CD4-positive, alpha-beta T cell (primary cell): ENCODE data around the gene SAPCD1. TPM values are rescaled to one million over a fixed set of nuclear protein-coding genes. Genes with fewer than 3 reads are reported as not detected.

Experiments used
- ATAC-seq: fragments of 200-7000 bp; cut with Tn5 transposase; one replicate; pipeline ENCODE4 v1.10.0; 2022; ENCODE audit warnings: mild to moderate bottlenecking; ENCODE audit not compliant: poor library complexity
- CTCF ChIA-PET: fragments of 350-600 bp; sonication (Branson Sonifier 250); formaldehyde crosslinking; loops from one replicate; lab custom pipeline; 2021; ENCODE audit warnings: antibody characterized with exemption, inconsistent platforms; lab: Charles Lee
- POLR2A ChIA-PET: fragments of 350-600 bp; sonication (Branson Sonifier 250); formaldehyde crosslinking; loops from one replicate; lab custom pipeline; 2021; ENCODE audit warnings: antibody characterized with exemption, inconsistent platforms; lab: Charles Lee
- DNase-seq, 14 experiments: peaks; one replicate each; pipeline ENCODE4 v3.0.0-alpha.2; 2013 to 2020; ENCODE audit warnings: mixed read lengths in 2 of 14
- H3K27ac ChIP-seq, 2 donors: one replicate each; pipeline versions ENCODE4 v1.5.1 to v1.7.0; 2013; ENCODE audit warnings: low read length in 2 of 2, low read depth in 1 of 2, mild to moderate bottlenecking in 1 of 2
- H3K27me3 ChIP-seq, 2 experiments: 1 replicate in 1 of 2; 2 replicates in 1 of 2; pipeline versions ENCODE4 v1.6.1 to v1.7.0; 2013; ENCODE audit warnings: low read length in 2 of 2, control low read depth in 1 of 2, mild to moderate bottlenecking in 1 of 2, moderate library complexity in 1 of 2; ENCODE audit not compliant: insufficient read depth in 2 of 2, control insufficient read depth in 1 of 2
- H3K36me3 ChIP-seq: one replicate; pipeline ENCODE4 v1.6.1; 2013; ENCODE audit warnings: low read length, control low read depth; ENCODE audit not compliant: insufficient read depth
- H3K4me1 ChIP-seq: one replicate; pipeline ENCODE4 v1.6.1; 2013; ENCODE audit warnings: low read length, control low read depth; ENCODE audit not compliant: insufficient read depth
- H3K4me3 ChIP-seq: one replicate; pipeline ENCODE4 v1.5.1; 2013; ENCODE audit warnings: mild to moderate bottlenecking, low read length, moderate library complexity
- H3K9me3 ChIP-seq, 2 experiments: 1 replicate in 1 of 2; 2 replicates in 1 of 2; pipeline versions ENCODE4 v1.6.1 to v1.7.0; 2013; ENCODE audit warnings: low read length in 2 of 2, mild to moderate bottlenecking in 2 of 2, control low read depth in 1 of 2, moderate library complexity in 1 of 2; ENCODE audit not compliant: control insufficient read depth in 1 of 2, insufficient read depth in 1 of 2
- H3K27ac Mint-ChIP-seq: one replicate; pipeline ENCODE4 v1.8.0; 2020; ENCODE audit warnings: mixed read lengths
- H3K27me3 Mint-ChIP-seq: one replicate; pipeline ENCODE4 v1.8.0; 2021; ENCODE audit warnings: mixed read lengths
- H3K36me3 Mint-ChIP-seq: one replicate; pipeline ENCODE4 v1.8.0; 2021; ENCODE audit warnings: low read depth, mixed read lengths
- H3K4me1 Mint-ChIP-seq: one replicate; pipeline ENCODE4 v1.8.0; 2021; ENCODE audit warnings: low read depth, mixed read lengths
- H3K4me3 Mint-ChIP-seq: one replicate; pipeline ENCODE4 v1.8.0; 2020; ENCODE audit warnings: mild to moderate bottlenecking, mixed read lengths
- H3K9me3 Mint-ChIP-seq: one replicate; pipeline ENCODE4 v1.8.0; 2020; ENCODE audit warnings: mixed read lengths
- intact Hi-C, 2 experiments: fragments of 100-400 bp; cut with DNase I in 1 of 2; cut with micrococcal nuclease in 1 of 2; formaldehyde crosslinking; loops; one replicate each; pipeline versions ENCODE4 v1.15.1 to v1.9.0; 2023 to 2025; cut with DNase I, micrococcal nuclease
- total RNA-seq, 174 experiments: library from RNA in 2 of 174; stranded (reverse) in 2 of 174; gene quantifications; one replicate each; pipeline ENCODE4 v1.2.3 and lab custom pipeline; 2021 to 2026
- TF ChIP-seq, protein P1 (sequence below): fragments of 200-600 bp; IDR thresholded peaks from one replicate; pipeline ENCODE4 v1.8.0; 2022; ENCODE audit warnings: antibody characterized with exemption, mild to moderate bottlenecking

The SAPCD1 gene
- total RNA-seq, 2 experiments from 2014 or later = 2.7 to 2.8 TPM

DNA sequence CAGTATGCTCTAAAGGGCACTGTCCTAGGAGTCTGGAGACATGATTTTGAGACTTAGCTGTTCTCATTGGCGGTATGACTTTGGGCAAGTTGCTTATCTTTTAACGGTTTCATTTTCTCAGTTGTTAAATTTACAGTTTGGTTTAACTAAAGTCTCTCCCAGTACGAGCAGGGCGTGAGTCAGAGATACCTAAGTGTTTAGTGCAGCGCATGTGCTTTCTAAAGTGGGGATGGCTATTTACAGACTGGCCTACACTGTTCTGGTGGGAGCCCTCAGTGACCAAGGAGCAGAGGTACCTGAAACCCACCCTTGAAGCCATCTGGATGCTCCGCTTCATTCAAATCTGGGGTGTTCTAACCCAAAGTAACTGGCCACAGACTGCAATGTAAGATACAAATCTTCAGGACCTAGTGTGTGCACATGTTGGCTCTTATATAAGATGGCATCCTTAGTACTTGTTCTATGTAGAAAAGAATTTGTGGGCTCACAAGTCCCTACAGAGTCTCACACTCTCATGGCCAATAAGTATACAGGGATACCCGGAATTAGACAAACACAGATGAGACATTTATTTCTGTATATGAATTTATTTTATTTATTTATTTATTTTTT, 11.9 kb upstream of the SAPCD1 start:
- no peaks in the 10 kb centered on the region for H3K4me1 Mint-ChIP-seq
- Histone ChIP-seq H3K4me3 (no peak overlapping the region), H3K27me3 (no peaks in the 10 kb centered on the region), H3K4me1 (no peaks in the 10 kb centered on the region), H3K36me3 (no peaks in the 10 kb centered on the region), H3K9me3 (no peaks in the 10 kb centered on the region), H3K27ac (no peak overlapping the region)
- no peaks in the 10 kb centered on the region for H3K27me3 Mint-ChIP-seq
- no peaks in the 10 kb centered on the region for H3K36me3 Mint-ChIP-seq
- no peak overlapping the region for H3K27ac Mint-ChIP-seq
- TF ChIP-seq, protein P1, sequence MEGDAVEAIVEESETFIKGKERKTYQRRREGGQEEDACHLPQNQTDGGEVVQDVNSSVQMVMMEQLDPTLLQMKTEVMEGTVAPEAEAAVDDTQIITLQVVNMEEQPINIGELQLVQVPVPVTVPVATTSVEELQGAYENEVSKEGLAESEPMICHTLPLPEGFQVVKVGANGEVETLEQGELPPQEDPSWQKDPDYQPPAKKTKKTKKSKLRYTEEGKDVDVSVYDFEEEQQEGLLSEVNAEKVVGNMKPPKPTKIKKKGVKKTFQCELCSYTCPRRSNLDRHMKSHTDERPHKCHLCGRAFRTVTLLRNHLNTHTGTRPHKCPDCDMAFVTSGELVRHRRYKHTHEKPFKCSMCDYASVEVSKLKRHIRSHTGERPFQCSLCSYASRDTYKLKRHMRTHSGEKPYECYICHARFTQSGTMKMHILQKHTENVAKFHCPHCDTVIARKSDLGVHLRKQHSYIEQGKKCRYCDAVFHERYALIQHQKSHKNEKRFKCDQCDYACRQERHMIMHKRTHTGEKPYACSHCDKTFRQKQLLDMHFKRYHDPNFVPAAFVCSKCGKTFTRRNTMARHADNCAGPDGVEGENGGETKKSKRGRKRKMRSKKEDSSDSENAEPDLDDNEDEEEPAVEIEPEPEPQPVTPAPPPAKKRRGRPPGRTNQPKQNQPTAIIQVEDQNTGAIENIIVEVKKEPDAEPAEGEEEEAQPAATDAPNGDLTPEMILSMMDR = no peak
- POLR2A ChIA-PET = no interaction called here
- no peaks in the 10 kb centered on the region for H3K9me3 Mint-ChIP-seq
- no peak overlapping the region for H3K4me3 Mint-ChIP-seq
- ATAC-seq = no peak
- intact Hi-C loops = no loop called here
- DNase-seq = no peak
- CTCF ChIA-PET = interaction anchor here (0.6 kb wide), 1 partner anchor 36 kb away, joined by 4 read pairs; no protein-coding TSS in a partner anchor

DNA sequence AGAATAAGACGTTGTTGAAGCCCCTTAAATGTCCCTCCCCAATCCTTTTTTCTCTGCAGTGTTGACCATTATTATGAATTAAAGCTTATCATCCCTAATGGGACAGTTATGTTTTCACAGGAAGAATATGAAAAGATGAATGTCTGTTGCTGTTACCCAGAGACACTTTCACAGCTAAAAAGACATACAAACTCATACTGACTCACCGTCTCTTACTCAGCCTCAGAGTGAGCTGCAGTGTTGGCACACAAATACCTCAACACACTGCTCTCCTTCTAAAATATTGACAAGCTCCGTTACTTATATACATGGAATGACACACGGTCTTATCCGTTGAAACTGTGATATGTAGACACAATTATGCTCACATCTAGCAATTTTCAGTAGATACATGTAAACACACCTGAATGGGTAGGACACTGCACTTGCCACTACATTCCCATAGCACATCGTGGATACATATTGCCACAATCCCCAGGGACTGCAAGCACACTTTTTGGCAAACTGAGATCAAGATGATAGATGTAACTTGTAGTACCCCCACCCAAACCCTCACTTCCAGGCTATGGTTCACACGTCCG, 9.6 kb upstream of the SAPCD1 start:
- Histone ChIP-seq H3K27me3 (no peaks in the 10 kb centered on the region), H3K4me3 (no peak overlapping the region), H3K27ac (no peak overlapping the region), H3K36me3 (no peaks in the 10 kb centered on the region), H3K4me1 (no peaks in the 10 kb centered on the region), H3K9me3 (no peaks in the 10 kb centered on the region)
- TF ChIP-seq, protein P1 = no peak
- Mint-ChIP-seq H3K4me1 (no peaks in the 10 kb centered on the region), H3K27me3 (no peaks in the 10 kb centered on the region), H3K4me3 (no peak overlapping the region), H3K27ac (no peak overlapping the region), H3K9me3 (no peaks in the 10 kb centered on the region), H3K36me3 (no peaks in the 10 kb centered on the region)
- CTCF ChIA-PET = no interaction called here
- POLR2A ChIA-PET = no interaction called here
- intact Hi-C loops = no loop called here
- DNase-seq = no peak
- no peak for ATAC-seq

DNA sequence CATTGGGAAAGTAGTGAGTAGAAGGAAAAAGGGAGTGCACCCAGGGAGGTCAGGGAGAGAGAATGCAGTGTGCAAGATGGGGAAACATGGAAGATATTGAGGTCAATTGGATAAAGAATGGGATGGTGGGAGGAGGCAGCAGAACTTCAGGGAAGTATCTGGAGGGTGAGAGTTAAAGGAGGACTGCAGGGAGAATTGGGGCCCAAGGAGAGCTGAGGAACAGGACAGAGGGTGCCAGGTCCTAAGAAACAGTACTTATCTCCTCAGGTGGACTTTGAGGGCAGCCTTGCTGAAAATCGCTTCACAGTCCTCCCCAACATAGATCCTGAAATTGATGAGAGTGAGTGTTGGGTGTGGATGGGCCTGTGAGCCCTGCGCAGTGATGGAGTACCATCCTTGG, 4.2 kb upstream of the SAPCD1 start:
- no peak overlapping the region for H3K4me3 Mint-ChIP-seq
- CTCF ChIA-PET = interaction anchor here (0.6 to 1.8 kb wide), 2 partner anchors 12 to 90 kb away, joined by 3 to 6 read pairs; no protein-coding TSS in a partner anchor

More for the DNA sequence above, 4.2 kb upstream of the SAPCD1 start:
- no peak for DNase-seq
- Mint-ChIP-seq H3K27ac (no peak overlapping the region), H3K4me1 (no peaks in the 10 kb centered on the region), H3K27me3 (no peaks in the 10 kb centered on the region), H3K9me3 (no peaks in the 10 kb centered on the region), H3K36me3 (peaks cover 4% of the 10 kb centered on the region)
- Histone ChIP-seq H3K27ac (no peak overlapping the region), H3K4me1 (no peaks in the 10 kb centered on the region), H3K9me3 (no peaks in the 10 kb centered on the region), H3K27me3 (no peaks in the 10 kb centered on the region), H3K36me3 (peaks cover 2% of the 10 kb centered on the region), H3K4me3 (no peak overlapping the region)
- TF ChIP-seq, protein P1 = no peak
- intact Hi-C loops = no loop called here
- ATAC-seq = no peak
- POLR2A ChIA-PET = no interaction called here
